Measurements from ENCODE around the gene PAK5.

Gene PAK5

DNA sequence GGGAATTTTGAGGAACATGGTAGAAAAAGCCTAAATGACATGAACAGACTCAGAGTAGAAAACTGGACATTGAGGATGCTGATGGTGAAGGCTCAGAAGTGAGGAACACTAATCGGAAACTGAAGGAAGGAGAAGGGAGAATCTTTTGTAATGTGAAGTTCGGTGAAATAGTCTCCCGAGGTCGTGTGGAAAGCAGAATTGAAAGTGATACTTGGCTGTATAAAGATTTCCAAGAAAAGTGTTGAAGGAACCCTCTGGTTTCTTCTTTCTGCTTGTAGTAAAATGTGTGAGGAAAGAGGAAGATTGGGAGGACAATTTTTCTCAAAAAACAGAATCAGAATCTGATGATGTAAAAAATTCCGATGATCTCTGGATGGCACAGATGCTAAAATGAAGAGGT lies 209.0 kb downstream of the PAK5 start:
- Histone ChIP-seq H3K4me1 (ENCODE audit: low read length) (peaks cover 14% of the 10 kb centered on the region), H3K36me3 (replicated peaks; ENCODE audit: insufficient read depth, low read length) (no peaks in the 10 kb centered on the region), H3K27me3 (replicated peaks; ENCODE audit: insufficient read depth, low read length) (no peaks in the 10 kb centered on the region), H3K27ac (ENCODE audit: low read length) (no peak overlapping the region), H3K4me3 (ENCODE audit: low read length) (no peak overlapping the region), H3K9ac (ENCODE audit: low read length) (no peak overlapping the region), H3K4me2 (ENCODE audit: low read depth, low read length) (no peak overlapping the region), H3K79me2 (ENCODE audit: low read length) (no peaks in the 10 kb centered on the region), H3K9me2 (replicated peaks; ENCODE audit: insufficient read depth, low read length) (no peaks in the 10 kb centered on the region), H3F3A (ENCODE audit: insufficient read depth, low read length) (no peaks in the 10 kb centered on the region), H4K20me1 (ENCODE audit: insufficient read depth, low read length) (no peaks in the 10 kb centered on the region), H2AFZ (ENCODE audit: low read length) (no peak overlapping the region), H3K9me3 (replicated peaks; ENCODE audit: insufficient read depth, low read length) (no peaks in the 10 kb centered on the region)
- DNase-seq, result no peak
- TF ChIP-seq EZH2phosphoT487 (IDR thresholded peaks at IDR 0.05; ENCODE audit: low read length) (no peak), EZH2 (optimal IDR thresholded peaks at IDR 0.05; ENCODE audit: low read depth, low read length) (no peak)
- TF ChIP-seq, protein P1, sequence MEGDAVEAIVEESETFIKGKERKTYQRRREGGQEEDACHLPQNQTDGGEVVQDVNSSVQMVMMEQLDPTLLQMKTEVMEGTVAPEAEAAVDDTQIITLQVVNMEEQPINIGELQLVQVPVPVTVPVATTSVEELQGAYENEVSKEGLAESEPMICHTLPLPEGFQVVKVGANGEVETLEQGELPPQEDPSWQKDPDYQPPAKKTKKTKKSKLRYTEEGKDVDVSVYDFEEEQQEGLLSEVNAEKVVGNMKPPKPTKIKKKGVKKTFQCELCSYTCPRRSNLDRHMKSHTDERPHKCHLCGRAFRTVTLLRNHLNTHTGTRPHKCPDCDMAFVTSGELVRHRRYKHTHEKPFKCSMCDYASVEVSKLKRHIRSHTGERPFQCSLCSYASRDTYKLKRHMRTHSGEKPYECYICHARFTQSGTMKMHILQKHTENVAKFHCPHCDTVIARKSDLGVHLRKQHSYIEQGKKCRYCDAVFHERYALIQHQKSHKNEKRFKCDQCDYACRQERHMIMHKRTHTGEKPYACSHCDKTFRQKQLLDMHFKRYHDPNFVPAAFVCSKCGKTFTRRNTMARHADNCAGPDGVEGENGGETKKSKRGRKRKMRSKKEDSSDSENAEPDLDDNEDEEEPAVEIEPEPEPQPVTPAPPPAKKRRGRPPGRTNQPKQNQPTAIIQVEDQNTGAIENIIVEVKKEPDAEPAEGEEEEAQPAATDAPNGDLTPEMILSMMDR (IDR thresholded peaks at IDR 0.05; ENCODE audit: low read length), result no peak

GRCh38 chr20:9628589-9628988 lies 210.3 kb downstream of the PAK5 start:
- Histone ChIP-seq H3K27me3 (replicated peaks; ENCODE audit: insufficient read depth, low read length) (no peaks in the 10 kb centered on the region), H3K9me3 (replicated peaks; ENCODE audit: insufficient read depth, low read length) (no peaks in the 10 kb centered on the region), H3K4me3 (ENCODE audit: low read length) (no peak overlapping the region), H3K79me2 (ENCODE audit: low read length) (no peaks in the 10 kb centered on the region), H3F3A (ENCODE audit: insufficient read depth, low read length) (no peaks in the 10 kb centered on the region), H3K4me2 (ENCODE audit: low read depth, low read length) (no peak overlapping the region), H3K36me3 (replicated peaks; ENCODE audit: insufficient read depth, low read length) (no peaks in the 10 kb centered on the region), H3K27ac (ENCODE audit: low read length) (no peak overlapping the region), H3K9ac (ENCODE audit: low read length) (no peak overlapping the region), H3K9me2 (replicated peaks; ENCODE audit: insufficient read depth, low read length) (no peaks in the 10 kb centered on the region), H3K4me1 (ENCODE audit: low read length) (peaks cover 14% of the 10 kb centered on the region), H2AFZ (ENCODE audit: low read length) (no peak overlapping the region), H4K20me1 (ENCODE audit: insufficient read depth, low read length) (no peaks in the 10 kb centered on the region)
- TF ChIP-seq, protein P1 (IDR thresholded peaks at IDR 0.05; ENCODE audit: low read length), result no peak
- TF ChIP-seq EZH2 (optimal IDR thresholded peaks at IDR 0.05; ENCODE audit: low read depth, low read length) (no peak), EZH2phosphoT487 (IDR thresholded peaks at IDR 0.05; ENCODE audit: low read length) (no peak)
- DNase-seq, result no peak

DNA sequence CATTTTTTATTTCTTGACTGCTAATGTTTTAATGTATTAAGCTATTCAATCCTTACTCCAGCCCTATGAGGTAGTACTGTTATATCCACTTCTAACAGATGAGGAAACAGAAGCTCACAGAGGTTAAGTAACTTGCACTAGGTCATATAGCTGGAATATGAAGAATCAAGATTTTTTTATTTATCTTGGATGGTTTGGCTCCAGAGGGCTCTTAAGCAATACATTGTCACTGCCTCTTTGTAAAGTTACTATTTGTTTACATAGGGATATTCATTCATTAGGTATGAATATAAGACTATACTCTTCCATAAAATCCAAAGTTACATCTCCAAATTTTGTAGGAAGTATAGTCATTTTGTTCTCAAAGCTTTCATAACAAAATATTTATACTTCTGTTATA lies 210.7 kb downstream of the PAK5 start:
- no peak for DNase-seq
- no peaks in the 10 kb centered on the region for H3F3A ChIP-seq (ENCODE audit: insufficient read depth, low read length)
- H3K27ac ChIP-seq (ENCODE audit: low read length), result no peak overlapping the region
- H3K4me2 ChIP-seq (ENCODE audit: low read depth, low read length), result no peak overlapping the region
- H3K9me3 ChIP-seq (replicated peaks; ENCODE audit: insufficient read depth, low read length), result no peaks in the 10 kb centered on the region
- H3K27me3 ChIP-seq (replicated peaks; ENCODE audit: insufficient read depth, low read length), result no peaks in the 10 kb centered on the region
- no peaks in the 10 kb centered on the region for H3K9me2 ChIP-seq (replicated peaks; ENCODE audit: insufficient read depth, low read length)
- H2AFZ ChIP-seq (ENCODE audit: low read length), result no peak overlapping the region
- TF ChIP-seq, protein P1 (IDR thresholded peaks at IDR 0.05; ENCODE audit: low read length), result no peak
- no peak for TF ChIP-seq EZH2phosphoT487 (IDR thresholded peaks at IDR 0.05; ENCODE audit: low read length)
- TF ChIP-seq EZH2 (optimal IDR thresholded peaks at IDR 0.05; ENCODE audit: low read depth, low read length), result no peak
- no peaks in the 10 kb centered on the region for H3K36me3 ChIP-seq (replicated peaks; ENCODE audit: insufficient read depth, low read length)
- no peaks in the 10 kb centered on the region for H4K20me1 ChIP-seq (ENCODE audit: insufficient read depth, low read length)
- H3K4me3 ChIP-seq (ENCODE audit: low read length), result no peak overlapping the region
- peaks cover 14% of the 10 kb centered on the region for H3K4me1 ChIP-seq (ENCODE audit: low read length)
- H3K79me2 ChIP-seq (ENCODE audit: low read length), result no peaks in the 10 kb centered on the region
- no peak overlapping the region for H3K9ac ChIP-seq (ENCODE audit: low read length)
